SU-DHL-6 (cell line): ENCODE data around the gene SLC26A9.

Source experiments
- H2AFZ ChIP-seq: fragments of 200-600 bp; sonication (generic); 2 replicates; pipeline ENCODE4 v1.6.1; 2014; ENCODE audit warnings: low read depth, mild to moderate bottlenecking, moderate library complexity, mixed read lengths, antibody characterized with exemption, low read length; ENCODE audit not compliant: severe bottlenecking
- H3F3A ChIP-seq: fragments of 200-600 bp; shearing (Covaris generic); 2 replicates; pipeline ENCODE4 v1.6.0; 2016; ENCODE audit warnings: antibody characterized with exemption, mild to moderate bottlenecking; ENCODE audit not compliant: insufficient read depth
- H3K27ac ChIP-seq: fragments of 200-600 bp; sonication (generic); 2 replicates; pipeline ENCODE4 v1.5.1; 2016; ENCODE audit warnings: low read depth, mild to moderate bottlenecking, low read length, moderate library complexity, mixed read lengths
- H3K27me3 ChIP-seq: fragments of 200-600 bp; sonication (generic), shearing (Covaris generic); 2 replicates; pipeline ENCODE4 v1.6.0; 2014; ENCODE audit warnings: mild to moderate bottlenecking, low read length
- H3K36me3 ChIP-seq: fragments of 200-600 bp; sonication (generic); 2 replicates; pipeline ENCODE4 v1.6.1; 2014; ENCODE audit warnings: mild to moderate bottlenecking, low read length, mixed read lengths
- H3K4me2 ChIP-seq: fragments of 300-600, 200-600 bp; shearing (Covaris generic), sonication (generic); 2 replicates; pipeline ENCODE4 v1.6.0; 2014; ENCODE audit warnings: low read length, low read depth, mild to moderate bottlenecking; ENCODE audit not compliant: poor library complexity, severe bottlenecking
- H3K4me3 ChIP-seq: fragments of 200-600 bp; sonication (generic); 2 replicates; pipeline ENCODE4 v1.5.1; 2014; ENCODE audit warnings: antibody characterized with exemption, low read length, mild to moderate bottlenecking, mixed read lengths; ENCODE audit not compliant: insufficient read depth, poor library complexity, severe bottlenecking
- H3K79me2 ChIP-seq: fragments of 200-600 bp; sonication (generic); 2 replicates; pipeline ENCODE4 v1.6.1; 2014; ENCODE audit warnings: mild to moderate bottlenecking, low read length, moderate library complexity; ENCODE audit not compliant: insufficient read depth
- H3K9ac ChIP-seq: fragments of 200-600 bp; sonication (generic); 2 replicates; pipeline ENCODE4 v1.7.0; 2014; ENCODE audit warnings: mild to moderate bottlenecking, low read length
- H3K9me2 ChIP-seq: fragments of 200-600 bp; sonication (generic); replicated peaks from 2 replicates; pipeline ENCODE4 v1.6.1; 2014; ENCODE audit warnings: low read length; ENCODE audit not compliant: insufficient read depth
- H3K9me3 ChIP-seq: fragments of 200-600 bp; sonication (generic); 2 replicates; pipeline ENCODE4 v1.6.1; 2014; ENCODE audit warnings: low read length, mixed read lengths; ENCODE audit not compliant: insufficient read depth
- H4K20me1 ChIP-seq: fragments of 200-600 bp; sonication (generic); 2 replicates; pipeline ENCODE4 v1.6.1; 2014; ENCODE audit warnings: low read depth, mild to moderate bottlenecking, antibody characterized with exemption, low read length, moderate library complexity, mixed read lengths
- EZH2phosphoT487 ChIP-seq: fragments of 200-600 bp; sonication (generic), shearing (Covaris generic); conservative IDR thresholded peaks from 2 replicates; pipeline ENCODE4 v1.6.1; 2018; ENCODE audit warnings: mild to moderate bottlenecking, antibody characterized with exemption, low read length, moderate library complexity, mixed read lengths
- TF ChIP-seq, protein P1 (sequence below): fragments of 200-600 bp; sonication (generic); IDR thresholded peaks from one replicate; pipeline ENCODE4 v1.5.1; 2017; ENCODE audit warnings: antibody characterized with exemption, mild to moderate bottlenecking, low read length, moderate library complexity; ENCODE audit not compliant: insufficient read depth, poor library complexity, severe bottlenecking

SLC26A9 gene

DNA sequence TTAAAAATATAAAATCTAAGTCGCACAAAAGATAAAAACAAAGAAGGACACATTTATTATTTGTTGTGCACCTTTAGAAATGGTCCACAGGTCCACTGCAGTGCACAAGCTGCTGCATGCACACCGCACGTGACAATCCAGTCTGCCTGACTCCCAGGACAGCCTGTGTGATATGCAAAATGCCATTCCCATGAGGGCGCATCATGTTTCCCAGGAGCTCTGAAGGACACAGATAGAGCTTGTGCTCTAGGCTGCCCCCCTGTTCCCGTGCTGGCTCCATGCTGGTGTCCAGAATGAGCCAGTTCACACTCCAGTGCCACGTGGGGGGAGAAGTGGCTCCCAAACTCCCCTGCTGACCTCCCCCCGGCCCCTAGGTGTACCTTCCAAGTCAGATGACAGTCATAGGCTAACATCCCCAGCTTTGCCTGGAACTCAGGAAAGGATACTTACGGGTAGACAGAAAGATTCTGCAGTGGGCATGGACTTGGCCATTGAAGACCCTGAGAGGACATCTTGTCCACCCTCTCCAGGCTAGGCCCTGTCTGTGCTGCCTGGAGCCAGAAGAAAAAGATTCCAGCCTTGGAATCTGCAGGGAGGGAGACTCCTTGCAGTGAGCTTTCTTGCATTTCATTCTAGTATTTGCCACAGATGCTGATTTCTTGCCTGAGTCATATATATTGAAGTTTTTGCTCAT lies 33.6 kb upstream of the SLC26A9 start:
- no peak for TF ChIP-seq EZH2phosphoT487
- TF ChIP-seq, protein P1, sequence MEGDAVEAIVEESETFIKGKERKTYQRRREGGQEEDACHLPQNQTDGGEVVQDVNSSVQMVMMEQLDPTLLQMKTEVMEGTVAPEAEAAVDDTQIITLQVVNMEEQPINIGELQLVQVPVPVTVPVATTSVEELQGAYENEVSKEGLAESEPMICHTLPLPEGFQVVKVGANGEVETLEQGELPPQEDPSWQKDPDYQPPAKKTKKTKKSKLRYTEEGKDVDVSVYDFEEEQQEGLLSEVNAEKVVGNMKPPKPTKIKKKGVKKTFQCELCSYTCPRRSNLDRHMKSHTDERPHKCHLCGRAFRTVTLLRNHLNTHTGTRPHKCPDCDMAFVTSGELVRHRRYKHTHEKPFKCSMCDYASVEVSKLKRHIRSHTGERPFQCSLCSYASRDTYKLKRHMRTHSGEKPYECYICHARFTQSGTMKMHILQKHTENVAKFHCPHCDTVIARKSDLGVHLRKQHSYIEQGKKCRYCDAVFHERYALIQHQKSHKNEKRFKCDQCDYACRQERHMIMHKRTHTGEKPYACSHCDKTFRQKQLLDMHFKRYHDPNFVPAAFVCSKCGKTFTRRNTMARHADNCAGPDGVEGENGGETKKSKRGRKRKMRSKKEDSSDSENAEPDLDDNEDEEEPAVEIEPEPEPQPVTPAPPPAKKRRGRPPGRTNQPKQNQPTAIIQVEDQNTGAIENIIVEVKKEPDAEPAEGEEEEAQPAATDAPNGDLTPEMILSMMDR: no peak
- no peaks in the 10 kb centered on the region for H3K9me2 ChIP-seq
- H3F3A ChIP-seq: no peaks in the 10 kb centered on the region
- H3K36me3 ChIP-seq: no peaks in the 10 kb centered on the region
- H3K79me2 ChIP-seq: no peaks in the 10 kb centered on the region
- H3K27ac ChIP-seq: no peak overlapping the region
- H3K4me2 ChIP-seq: no peak overlapping the region
- H2AFZ ChIP-seq: no peak overlapping the region
- H3K9me3 ChIP-seq: no peaks in the 10 kb centered on the region
- H3K9ac ChIP-seq: no peak overlapping the region
- H3K4me3 ChIP-seq: no peak overlapping the region
- H4K20me1 ChIP-seq: no peaks in the 10 kb centered on the region
- no peaks in the 10 kb centered on the region for H3K27me3 ChIP-seq

DNA sequence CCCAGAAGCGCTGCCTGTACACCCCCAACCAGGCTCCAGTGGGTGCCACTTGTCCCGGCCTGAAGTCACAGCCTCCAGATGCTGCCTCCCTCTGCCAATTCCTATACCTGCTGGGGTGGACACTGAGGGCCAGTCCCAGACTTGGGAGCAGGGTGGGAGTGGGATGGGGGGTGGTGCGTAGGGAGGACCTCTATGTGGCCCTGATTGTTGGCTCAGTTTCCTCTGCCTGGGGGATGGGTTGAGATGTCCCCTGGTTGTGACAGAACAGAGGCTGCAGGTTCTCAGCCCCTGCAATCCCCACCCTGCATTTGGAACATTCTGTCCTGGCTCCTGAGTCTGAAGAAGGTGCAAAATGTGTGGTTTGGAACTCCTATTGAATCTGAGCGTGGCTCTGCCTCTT lies 32.8 kb upstream of the SLC26A9 start:
- Histone ChIP-seq H3K36me3 (no peaks in the 10 kb centered on the region), H4K20me1 (no peaks in the 10 kb centered on the region), H3K27ac (no peak overlapping the region), H3F3A (no peaks in the 10 kb centered on the region), H3K9ac (no peak overlapping the region), H3K4me2 (no peak overlapping the region), H3K4me3 (no peak overlapping the region), H3K27me3 (no peaks in the 10 kb centered on the region), H3K9me3 (no peaks in the 10 kb centered on the region), H2AFZ (no peak overlapping the region), H3K9me2 (no peaks in the 10 kb centered on the region), H3K79me2 (no peaks in the 10 kb centered on the region)
- TF ChIP-seq, protein P1: no peak
- TF ChIP-seq EZH2phosphoT487: no peak

DNA sequence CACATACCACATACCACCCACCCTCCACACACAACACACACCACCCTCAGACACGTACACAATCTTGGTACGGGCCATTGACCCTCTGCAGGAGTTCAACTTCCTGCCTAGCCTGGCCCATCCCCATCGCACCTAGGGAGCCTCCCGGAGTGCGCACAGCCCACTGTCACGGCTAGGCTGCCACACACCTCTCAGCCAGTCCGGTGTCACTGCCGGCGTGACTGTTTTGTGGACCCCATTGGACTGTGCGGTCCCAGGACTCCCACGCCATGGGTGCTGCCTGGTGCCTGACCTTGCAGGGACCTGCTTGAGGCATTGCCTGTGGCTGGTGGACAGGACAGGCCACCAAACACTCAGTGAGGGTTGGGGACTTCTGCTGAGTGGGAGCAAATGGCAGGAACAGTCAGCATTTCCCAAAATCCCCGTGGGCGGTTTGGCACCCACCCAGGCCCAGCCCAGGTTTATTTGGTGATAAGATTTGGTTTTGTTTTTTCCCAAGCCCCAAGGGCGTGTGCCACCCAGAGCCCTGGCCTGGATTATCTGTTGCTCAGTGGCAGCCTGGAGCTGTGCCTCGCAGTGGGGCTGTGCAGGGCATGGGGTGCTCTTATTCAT lies 32.2 kb upstream of the SLC26A9 start:
- Histone ChIP-seq H3K9ac (no peak overlapping the region), H2AFZ (no peak overlapping the region), H3K27me3 (no peaks in the 10 kb centered on the region), H4K20me1 (no peaks in the 10 kb centered on the region), H3K4me2 (no peak overlapping the region), H3K9me3 (no peaks in the 10 kb centered on the region), H3K9me2 (no peaks in the 10 kb centered on the region), H3F3A (no peaks in the 10 kb centered on the region), H3K27ac (no peak overlapping the region), H3K79me2 (no peaks in the 10 kb centered on the region), H3K36me3 (no peaks in the 10 kb centered on the region), H3K4me3 (no peak overlapping the region)
- TF ChIP-seq EZH2phosphoT487: no peak
- TF ChIP-seq, protein P1: no peak
